ENCODE results near the gene ZSCAN23. TPM values are rescaled to one million over a fixed set of nuclear protein-coding genes. Genes with fewer than 3 reads are reported as not detected.
"Not testable (repeated sequence)": the region's sequence is repeated elsewhere in the genome, so short reads cannot be mapped to it uniquely, and the experiment has no call there.

Gene ZSCAN23
- total and polyA plus RNA-seq, 5 experiments from 2014 or later: 0.76 to 3.3 (median 1.7) TPM

- peaks cover 0 to 3% (median 0%) of the 10 kb centered on the region in 9 donors for H3K9me3 Mint-ChIP-seq
- POLR2A ChIA-PET: no interaction called here
- peaks cover 4 to 7% (median 6%) of the 10 kb centered on the region in 3 donors for H3K36me3 Mint-ChIP-seq
- DNase-seq (no peak), ATAC-seq (no peak)
- H3K4me3 Mint-ChIP-seq: no peak overlapping the region
- H3K27me3 Mint-ChIP-seq: peaks cover 0 to 5% (median 3%) of the 10 kb centered on the region in 5 donors
- no peak overlapping the region for H3K27ac Mint-ChIP-seq
- peaks cover 6 to 19% (median 13%) of the 10 kb centered on the region in 4 donors for H3K4me1 Mint-ChIP-seq
Measured at GRCh38 chr6:28429781-28430180, 13.5 kb downstream of the ZSCAN23 start.

GRCh38 chr6:28425944-28426541, 17.2 kb downstream of the ZSCAN23 start:
- H3K27me3 Mint-ChIP-seq: peaks cover 0 to 16% (median 3%) of the 10 kb centered on the region in 5 donors
- peaks cover 0 to 3% (median 0%) of the 10 kb centered on the region in 9 donors for H3K9me3 Mint-ChIP-seq
- POLR2A ChIA-PET: interaction anchor here (1.6 kb wide), 1 partner anchor 17 kb away, joined by 3 read pairs; the partner anchor contains the start of gene ZSCAN23
- peaks cover 4 to 16% (median 7%) of the 10 kb centered on the region in 3 donors for H3K36me3 Mint-ChIP-seq
- ATAC-seq (peak in 1 of 2 donors; percentile 48), DNase-seq (peak in 2 of 10 donors; percentile 14 to 21)
- H3K4me1 Mint-ChIP-seq: peaks cover 8 to 19% (median 13%) of the 10 kb centered on the region in 4 donors
- H3K27ac Mint-ChIP-seq: peak overlapping the region; percentile 25 to 92 (median 87)
- peak overlapping the region in 8 of 10 donors; percentile 24 to 57 (median 46) for H3K4me3 Mint-ChIP-seq

GRCh38 chr6:28424163-28424562, 19.1 kb downstream of the ZSCAN23 start:
- POLR2A ChIA-PET: no interaction called here
- Mint-ChIP-seq H3K27me3 (peaks cover 0 to 16% (median 2%) of the 10 kb centered on the region in 5 donors), H3K4me3 (no peak overlapping the region), H3K9me3 (peaks cover 0 to 3% (median 0%) of the 10 kb centered on the region in 9 donors), H3K27ac (no peak overlapping the region), H3K4me1 (peaks cover 8 to 19% (median 13%) of the 10 kb centered on the region in 4 donors), H3K36me3 (peaks cover 4 to 17% (median 16%) of the 10 kb centered on the region in 3 donors)
- ATAC-seq (no peak), DNase-seq (no peak)

- ATAC-seq (no peak), DNase-seq (no peak)
- Mint-ChIP-seq H3K27me3 (peaks cover 0 to 16% (median 2%) of the 10 kb centered on the region in 5 donors), H3K9me3 (peaks cover 0 to 3% (median 0%) of the 10 kb centered on the region in 9 donors), H3K27ac (no peak overlapping the region), H3K4me3 (no peak overlapping the region), H3K4me1 (peaks cover 8 to 14% (median 12%) of the 10 kb centered on the region in 4 donors), H3K36me3 (peaks cover 4 to 17% (median 16%) of the 10 kb centered on the region in 3 donors)
- POLR2A ChIA-PET: no interaction called here
Measured at GRCh38 chr6:28423546-28423945, 19.7 kb downstream of the ZSCAN23 start.

- no peak overlapping the region for H3K4me3 Mint-ChIP-seq
- peaks cover 0 to 4% (median 0%) of the 10 kb centered on the region in 3 donors for H3K36me3 Mint-ChIP-seq
- no peak for DNase-seq
- no peaks in the 10 kb centered on the region for H3K4me1 Mint-ChIP-seq
- peaks cover 14 to 32% (median 21%) of the 10 kb centered on the region in 5 donors for H3K27me3 Mint-ChIP-seq
- POLR2A ChIA-PET: no interaction called here
- ATAC-seq: no peak
- peaks cover 0 to 7% (median 0%) of the 10 kb centered on the region in 9 donors for H3K9me3 Mint-ChIP-seq
- H3K27ac Mint-ChIP-seq: no peak overlapping the region
Measured at GRCh38 chr6:28413681-28414080, 29.6 kb downstream of the ZSCAN23 start.

- no peak for DNase-seq
- Mint-ChIP-seq H3K36me3 (peaks cover 0 to 4% (median 0%) of the 10 kb centered on the region in 3 donors), H3K27me3 (peaks cover 17 to 55% (median 30%) of the 10 kb centered on the region in 5 donors), H3K4me1 (no peaks in the 10 kb centered on the region), H3K9me3 (peaks cover 0 to 7% (median 0%) of the 10 kb centered on the region in 9 donors), H3K4me3 (no peak overlapping the region), H3K27ac (peak overlapping the region in 1 of 10 donors; percentile 57)
- POLR2A ChIA-PET: no interaction called here
- ATAC-seq: no peak
Measured at GRCh38 chr6:28410767-28411166, 32.5 kb downstream of the ZSCAN23 start.

- ATAC-seq (no peak), DNase-seq (no peak)
- H3K4me1 Mint-ChIP-seq: no peaks in the 10 kb centered on the region
- H3K36me3 Mint-ChIP-seq: peaks cover 0 to 8% (median 0%) of the 10 kb centered on the region in 3 donors
- peaks cover 0 to 10% (median 0%) of the 10 kb centered on the region in 9 donors for H3K9me3 Mint-ChIP-seq
- POLR2A ChIA-PET: no interaction called here
- peaks cover 28 to 67% (median 39%) of the 10 kb centered on the region in 5 donors for H3K27me3 Mint-ChIP-seq
- no peak overlapping the region for H3K4me3 Mint-ChIP-seq
- no peak overlapping the region for H3K27ac Mint-ChIP-seq
Measured at GRCh38 chr6:28408076-28408802, 35.1 kb downstream of the ZSCAN23 start.

- Mint-ChIP-seq H3K27ac (no peak overlapping the region), H3K9me3 (peaks cover 0 to 10% (median 0%) of the 10 kb centered on the region in 9 donors), H3K36me3 (peaks cover 0 to 8% (median 0%) of the 10 kb centered on the region in 3 donors), H3K4me1 (no peaks in the 10 kb centered on the region), H3K27me3 (peaks cover 26 to 70% (median 43%) of the 10 kb centered on the region in 5 donors), H3K4me3 (no peak overlapping the region)
- ATAC-seq: no peak
- no peak for DNase-seq
- POLR2A ChIA-PET: no interaction called here
Measured at GRCh38 chr6:28407401-28407800, 35.9 kb downstream of the ZSCAN23 start.

GRCh38 chr6:28403923-28404322, 39.4 kb downstream of the ZSCAN23 start:
- H3K27ac Mint-ChIP-seq, H3K9me3 Mint-ChIP-seq, H3K36me3 Mint-ChIP-seq, ATAC-seq, POLR2A ChIA-PET, H3K4me1 Mint-ChIP-seq, H3K4me3 Mint-ChIP-seq, DNase-seq: not testable (repeated sequence)
- peaks cover 15 to 56% (median 26%) of the 10 kb centered on the region in 5 donors for H3K27me3 Mint-ChIP-seq

- POLR2A ChIA-PET: interaction anchor here (0.9 kb wide), 1 partner anchor 41 kb away, joined by 4 read pairs; the partner anchor contains the start of gene ZSCAN23
- Mint-ChIP-seq H3K4me3 (no peak overlapping the region), H3K4me1 (peaks cover 9 to 23% (median 20%) of the 10 kb centered on the region in 4 donors), H3K9me3 (peaks cover 0 to 9% (median 0%) of the 10 kb centered on the region in 9 donors), H3K36me3 (peaks cover 0 to 21% (median 13%) of the 10 kb centered on the region in 3 donors), H3K27ac (no peak overlapping the region), H3K27me3 (peaks cover 15 to 45% (median 26%) of the 10 kb centered on the region in 5 donors)
- DNase-seq (no peak), ATAC-seq (no peak)
Measured at GRCh38 chr6:28402197-28402596, 41.1 kb downstream of the ZSCAN23 start.

- peaks cover 17 to 33% (median 30%) of the 10 kb centered on the region in 4 donors for H3K4me1 Mint-ChIP-seq
- POLR2A ChIA-PET: no interaction called here
- ATAC-seq: no peak
Measured at GRCh38 chr6:28401172-28401571, 42.1 kb downstream of the ZSCAN23 start.

GRCh38 chr6:28400122-28400451, 43.2 kb downstream of the ZSCAN23 start:
- POLR2A ChIA-PET: interaction anchor here (1.3 kb wide), 1 partner anchor 43 kb away, joined by 4 read pairs; the partner anchor contains the start of gene ZSCAN23
- H3K27ac Mint-ChIP-seq: peak overlapping the region; percentile 91 to 98 (median 96)
- H3K36me3 Mint-ChIP-seq: peaks cover 0 to 40% (median 34%) of the 10 kb centered on the region in 3 donors
- peaks cover 0 to 9% (median 0%) of the 10 kb centered on the region in 9 donors for H3K9me3 Mint-ChIP-seq
- H3K27me3 Mint-ChIP-seq: peaks cover 11 to 28% (median 17%) of the 10 kb centered on the region in 5 donors
- peaks cover 26 to 44% (median 41%) of the 10 kb centered on the region in 4 donors for H3K4me1 Mint-ChIP-seq
- ATAC-seq: no peak
- peak overlapping the region; percentile 87 to 97 (median 95) for H3K4me3 Mint-ChIP-seq
- DNase-seq: no peak

More at GRCh38 chr6:28401172-28401571, 42.1 kb downstream of the ZSCAN23 start:
- no peak for DNase-seq
- H3K27ac Mint-ChIP-seq: peak overlapping the region in 2 of 10 donors; percentile 6 to 23
- H3K36me3 Mint-ChIP-seq: peaks cover 0 to 31% (median 24%) of the 10 kb centered on the region in 3 donors
- H3K9me3 Mint-ChIP-seq: peaks cover 0 to 9% (median 0%) of the 10 kb centered on the region in 9 donors
- H3K4me3 Mint-ChIP-seq: peak overlapping the region in 4 of 10 donors; percentile 4 to 33 (median 14)
- H3K27me3 Mint-ChIP-seq: peaks cover 13 to 35% (median 23%) of the 10 kb centered on the region in 5 donors
